Activated T-helper 9 cell treated with anti-CD3 and anti-CD28 coated beads, Interleukin-2, amount 50 U/mL, for 16 hours (primary cell): ENCODE data around the gene PARP16.
A peak's percentile ranks its signal among the peaks of the same experiment; 100 is the strongest.
"Not testable (repeated sequence)": the region's sequence is repeated elsewhere in the genome, so short reads cannot be mapped to it uniquely, and the experiment has no call there.

Source experiments
- DNase-seq: peaks from one replicate; pipeline ENCODE4 v3.0.0-alpha.2; 2020; ENCODE audit warnings: low read depth

Gene PARP16

DNA sequence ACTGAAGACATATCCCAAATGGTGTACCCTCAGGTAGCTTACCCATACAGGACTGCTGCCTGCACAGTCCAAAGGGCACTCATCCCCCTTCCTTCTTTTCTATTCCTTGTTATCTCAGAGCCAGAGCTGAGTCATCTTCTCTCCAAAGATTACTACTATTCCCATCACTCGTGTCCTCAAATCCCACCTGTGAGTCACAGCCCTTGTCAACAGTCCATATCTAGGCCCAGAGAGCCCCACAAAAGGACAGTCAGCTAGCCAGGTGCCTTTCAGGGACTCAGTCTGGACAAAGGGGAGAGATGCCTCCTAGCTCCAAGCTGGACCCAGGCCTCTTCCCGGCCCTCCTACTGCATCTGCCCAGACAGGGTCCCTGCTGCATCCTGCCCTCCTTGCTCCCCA, 11.0 kb downstream of the PARP16 start:
- DNase-seq, result no peak

DNA sequence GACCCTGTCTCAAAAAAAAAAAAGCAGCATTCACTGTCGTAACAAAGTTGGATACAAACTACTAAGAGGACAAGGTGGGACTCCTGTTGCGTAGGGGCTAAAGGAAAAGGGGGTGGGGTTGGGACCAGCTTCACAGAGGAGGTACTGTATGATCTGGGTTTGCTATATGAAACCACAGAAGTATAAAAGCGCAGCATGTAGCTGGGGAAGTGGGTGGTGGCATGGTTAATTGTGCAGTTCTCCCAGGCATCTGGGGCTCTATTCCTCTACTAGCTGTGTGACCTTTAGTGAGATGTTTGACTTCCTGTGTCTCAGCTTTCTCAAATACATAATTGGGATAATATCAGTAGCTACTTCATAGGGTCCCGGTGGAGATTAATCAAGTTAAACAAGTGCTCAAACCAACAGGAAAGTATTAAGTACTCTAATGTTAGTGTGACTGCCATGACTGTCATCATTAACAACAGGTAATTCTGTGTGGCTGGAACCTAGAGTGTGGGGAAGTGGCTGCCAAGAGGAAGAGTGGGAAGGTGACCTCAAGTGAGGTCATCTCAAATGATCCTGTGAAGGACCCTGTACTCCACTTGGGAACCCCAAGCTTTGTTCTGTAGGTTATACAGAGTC, 11.5 kb downstream of the PARP16 start:
- DNase-seq, result no peak

- not testable (repeated sequence) for DNase-seq
Measured at GRCh38 chr15:65270811-65271545, 15.7 kb downstream of the PARP16 start.

GRCh38 chr15:65268411-65268810, 18.3 kb downstream of the PARP16 start:
- no peak for DNase-seq

- no peak for DNase-seq
Measured at GRCh38 chr15:65266469-65266868, 20.2 kb downstream of the PARP16 start.

GRCh38 chr15:65264863-65265430, 21.7 kb downstream of the PARP16 start:
- no peak for DNase-seq

DNA sequence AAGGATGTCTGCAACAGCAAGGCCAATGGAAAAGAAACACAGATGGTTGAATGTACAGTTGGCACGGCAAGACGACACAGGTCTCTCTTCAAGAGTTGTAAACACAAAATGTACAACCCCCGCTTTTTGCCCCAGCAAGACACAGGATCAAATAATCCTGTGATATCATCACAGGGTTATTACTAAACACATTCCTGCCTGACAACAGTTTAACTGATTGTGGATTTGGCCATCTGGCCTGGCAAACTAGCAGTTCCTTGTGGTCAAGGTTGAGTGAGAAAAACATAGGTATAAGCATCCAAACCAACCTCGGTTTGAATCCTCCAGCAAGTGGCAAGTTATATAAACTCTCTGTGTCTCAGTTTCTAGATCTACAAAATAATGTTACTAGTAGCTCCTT, 23.4 kb downstream of the PARP16 start:
- no peak for DNase-seq

DNA sequence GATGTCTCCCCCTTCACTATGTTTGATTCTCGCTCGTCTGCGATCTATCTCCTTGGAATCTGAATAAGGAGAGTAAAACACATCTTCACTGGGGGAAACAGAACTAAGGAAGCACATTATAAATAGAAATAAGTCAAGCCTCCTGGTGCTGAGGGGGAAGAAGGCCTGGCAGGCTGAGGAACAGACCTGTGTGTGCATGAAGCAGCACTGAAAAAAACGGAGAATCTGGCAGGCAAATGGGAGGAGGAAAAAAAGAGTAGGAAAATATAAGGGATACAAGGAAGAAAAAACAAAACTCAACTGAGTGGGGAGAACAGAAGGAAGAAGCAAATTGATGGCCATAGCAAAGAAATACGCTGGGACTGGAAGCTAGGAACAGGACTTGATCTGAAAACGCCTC, 25.7 kb downstream of the PARP16 start:
- DNase-seq, result no peak

GRCh38 chr15:65259367-65259797, 27.3 kb downstream of the PARP16 start:
- DNase-seq, result no peak

DNA sequence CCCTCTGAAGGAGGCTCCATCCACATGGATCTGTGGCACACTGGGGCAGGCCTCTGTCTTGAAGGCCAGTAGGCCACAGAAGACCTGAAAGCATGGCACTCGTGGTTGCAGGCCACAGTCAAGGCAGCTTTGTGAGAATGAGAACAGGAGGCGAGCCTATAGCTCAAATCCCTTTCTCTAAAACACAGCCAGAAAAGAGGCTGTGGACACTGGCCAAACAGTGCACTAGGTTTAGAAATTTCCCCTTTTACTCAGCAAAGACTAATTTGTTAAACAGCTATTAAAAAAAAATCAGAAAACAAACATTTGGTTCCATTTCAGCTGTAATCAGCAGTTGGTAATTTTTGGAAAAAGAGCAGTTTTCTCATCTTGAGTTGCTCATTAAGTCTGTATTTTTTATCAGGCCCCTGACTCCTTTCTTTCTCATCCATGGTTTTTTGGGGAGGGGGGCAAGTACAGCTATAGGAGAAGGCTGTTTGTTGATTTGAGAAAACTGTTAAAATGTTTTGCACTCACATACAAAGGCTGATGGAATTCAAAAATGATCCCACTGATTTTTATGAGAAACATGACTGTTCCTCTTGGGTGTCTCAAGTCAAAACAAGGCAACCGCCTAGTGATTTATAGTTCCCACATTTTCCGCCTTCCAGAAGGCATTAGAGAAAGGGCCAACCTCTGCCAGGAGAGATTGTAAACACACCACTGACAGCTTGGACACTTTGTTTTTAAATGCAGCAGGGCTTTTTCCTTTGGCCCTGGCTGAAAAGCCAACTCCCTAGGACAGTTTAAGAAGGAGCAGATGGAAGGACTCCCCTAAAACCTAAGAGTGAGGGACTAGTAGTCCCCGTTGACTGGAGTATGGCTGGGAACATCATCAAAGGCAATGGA, 28.1 kb downstream of the PARP16 start:
- no peak for DNase-seq

GRCh38 chr15:65255486-65256140, 31.1 kb downstream of the PARP16 start:
- no peak for DNase-seq

- no peak for DNase-seq
Measured at GRCh38 chr15:65254758-65255157, 31.9 kb downstream of the PARP16 start.

GRCh38 chr15:65254356-65254755, 32.3 kb downstream of the PARP16 start:
- no peak for DNase-seq

GRCh38 chr15:65249641-65250040, 37.0 kb downstream of the PARP16 start:
- peak; percentile 31 for DNase-seq

DNA sequence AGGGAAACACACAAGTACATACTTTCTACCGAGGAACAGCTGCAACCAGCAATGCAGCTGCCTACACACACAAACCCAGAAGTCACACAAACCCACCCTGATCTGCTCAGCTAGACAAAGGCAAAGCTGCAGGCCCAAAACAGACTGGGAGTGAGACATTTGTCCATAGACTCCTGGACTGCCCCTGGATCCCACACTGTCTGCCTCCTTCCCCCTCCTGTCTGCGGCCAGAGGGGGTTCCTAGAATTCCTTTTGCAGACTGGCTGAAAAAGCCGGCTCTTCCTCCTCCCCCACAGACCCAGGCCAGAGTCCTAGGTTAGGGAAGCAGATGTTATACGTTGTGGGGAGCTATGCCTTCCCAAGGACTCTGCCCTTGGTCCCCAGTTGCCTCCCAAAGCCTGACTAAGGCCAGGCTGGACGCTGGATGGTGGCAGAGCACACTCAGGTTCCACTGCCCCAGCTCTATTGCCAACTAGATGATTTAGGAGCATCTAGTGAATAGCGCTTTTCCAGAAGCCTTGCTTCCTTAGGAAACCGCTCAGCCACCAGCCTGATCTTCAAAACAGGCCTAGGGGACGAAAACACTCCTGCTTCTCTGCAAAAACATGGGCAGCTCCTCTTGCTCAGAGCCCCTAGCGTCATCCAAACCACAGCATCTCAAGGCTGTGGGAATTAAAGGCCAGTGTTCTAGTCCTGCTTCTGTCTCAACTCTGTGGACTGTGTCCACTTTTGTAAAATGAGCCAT, 38.0 kb downstream of the PARP16 start:
- no peak for DNase-seq

DNA sequence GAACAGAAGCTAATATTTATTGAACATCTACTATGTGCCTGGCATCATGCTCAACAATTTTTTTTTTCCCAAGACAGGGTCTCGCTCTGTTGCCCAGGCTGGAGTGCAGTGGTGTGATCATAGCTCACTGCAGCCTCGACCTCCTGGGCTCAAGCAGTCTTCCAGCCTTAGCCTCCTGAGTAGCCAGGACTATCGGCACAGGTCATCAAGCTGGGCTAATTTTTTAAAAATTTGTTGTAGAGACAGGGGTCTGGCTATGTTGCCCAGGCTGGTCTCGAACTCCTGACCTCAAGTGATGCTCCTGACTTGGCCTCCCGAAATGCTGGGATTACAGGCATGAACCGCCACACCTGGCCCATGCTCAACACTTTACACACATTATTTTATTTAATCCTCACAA, 39.7 kb downstream of the PARP16 start:
- no peak for DNase-seq

GRCh38 chr15:65246026-65246714, 40.5 kb downstream of the PARP16 start:
- DNase-seq, result no peak

DNA sequence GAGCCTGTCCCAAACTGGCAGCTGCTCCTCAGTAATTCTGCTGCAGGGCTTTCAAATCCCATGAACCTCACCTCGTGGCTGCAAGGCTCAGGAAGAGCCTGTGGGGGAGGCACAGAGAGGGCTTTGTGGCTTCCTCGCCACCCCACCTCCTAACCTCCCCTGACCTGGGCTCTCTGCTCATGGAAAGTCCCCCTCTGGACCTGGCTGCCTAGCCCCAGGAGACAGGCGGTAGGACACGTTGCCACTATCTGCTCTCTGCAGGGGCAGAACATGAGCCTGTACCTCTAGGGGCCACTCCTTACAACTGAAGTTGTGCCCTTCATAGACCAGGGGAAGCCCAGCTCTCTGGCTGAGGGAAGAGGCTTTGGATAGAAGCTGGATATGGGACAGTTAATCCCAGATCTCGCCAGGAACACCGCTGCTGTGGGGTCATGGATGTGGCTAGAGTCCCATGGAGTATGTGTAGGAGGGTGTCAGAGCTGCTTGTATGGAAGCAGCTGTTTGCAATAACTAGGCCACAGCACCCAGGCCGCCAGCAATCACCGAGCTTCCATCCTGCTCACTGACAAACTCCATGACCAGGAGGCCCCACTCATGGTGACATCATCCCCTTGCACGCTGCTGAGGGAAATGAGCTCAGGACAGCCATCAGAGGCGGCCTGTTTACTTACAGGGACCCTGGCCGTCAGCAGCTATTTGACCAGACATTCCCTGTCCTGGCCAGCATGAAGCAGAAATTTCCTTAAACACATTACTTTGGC, 41.4 kb downstream of the PARP16 start:
- no peak for DNase-seq

GRCh38 chr15:65244638-65245037, 42.0 kb downstream of the PARP16 start:
- DNase-seq, result no peak

- not testable (repeated sequence) for DNase-seq
Measured at GRCh38 chr15:65236443-65236842, 50.2 kb downstream of the PARP16 start.
